Amniotic stem cell (primary cell): ENCODE measurements around the gene ZRSR2.
"Not testable (repeated sequence)": the region's sequence is repeated elsewhere in the genome, so short reads cannot be mapped to it uniquely, and the experiment has no call there.

Experiments used
- DNase-seq: peaks from one replicate; lab custom pipeline; 2025; lab: John Stamatoyannopoulos, UW

Gene ZRSR2

GRCh38 chrX:15797707-15798106 is 7.4 kb downstream of the ZRSR2 start:
- DNase-seq = no peak

DNA sequence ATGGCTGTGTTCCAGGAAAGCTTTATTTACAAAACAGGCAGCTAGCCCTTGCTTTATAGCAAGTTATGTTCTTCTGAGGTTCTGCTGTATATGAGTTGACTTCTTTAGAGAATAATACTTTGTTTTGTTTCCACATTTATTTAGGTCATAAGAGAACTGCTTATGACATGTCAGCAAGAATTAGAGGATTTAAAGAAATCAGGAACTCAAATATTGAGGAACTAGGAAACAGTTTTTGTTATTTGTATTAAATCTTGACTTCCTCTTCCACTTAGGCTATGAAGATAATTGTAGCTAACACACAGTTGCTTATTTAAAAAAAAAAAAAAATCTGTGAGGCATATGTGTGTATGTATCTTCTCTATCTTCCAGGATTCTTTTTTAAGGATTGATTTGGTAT is 14.3 kb downstream of the ZRSR2 start:
- no peak for DNase-seq

GRCh38 chrX:15808254-15808653 is 18.0 kb downstream of the ZRSR2 start:
- DNase-seq = no peak

GRCh38 chrX:15812192-15812938 is 22.1 kb downstream of the ZRSR2 start:
- no peak for DNase-seq

- DNase-seq = no peak
Observed at GRCh38 chrX:15813416-15813815, 23.1 kb downstream of the ZRSR2 start.

DNA sequence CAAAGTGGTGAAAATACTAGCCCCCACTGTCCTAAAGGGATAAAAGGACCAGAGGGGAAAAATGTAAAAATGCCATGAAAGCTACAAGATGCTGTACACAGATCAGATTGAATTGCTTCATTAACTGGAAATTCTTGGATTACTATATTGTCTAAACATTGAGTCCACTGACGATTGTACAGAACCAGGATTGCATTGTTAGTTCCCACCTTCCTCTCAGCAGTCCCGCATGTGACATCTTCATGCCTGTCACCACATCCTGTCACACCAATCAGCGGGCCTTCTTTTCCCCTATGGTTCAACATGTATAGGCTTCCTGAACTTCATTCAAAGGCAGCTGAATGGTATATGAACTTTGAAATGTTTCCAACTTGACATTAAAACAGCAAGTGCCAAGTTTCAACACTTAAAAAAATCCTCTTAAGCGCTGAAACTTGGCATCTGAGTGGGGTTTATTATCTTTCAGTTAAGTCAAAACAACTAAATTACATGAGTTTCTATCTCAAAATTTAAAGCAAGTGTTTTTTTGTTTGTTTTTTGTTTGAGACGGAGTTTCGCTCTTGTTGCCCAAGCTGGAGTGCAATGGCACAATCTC is 24.6 kb downstream of the ZRSR2 start:
- DNase-seq = no peak

DNA sequence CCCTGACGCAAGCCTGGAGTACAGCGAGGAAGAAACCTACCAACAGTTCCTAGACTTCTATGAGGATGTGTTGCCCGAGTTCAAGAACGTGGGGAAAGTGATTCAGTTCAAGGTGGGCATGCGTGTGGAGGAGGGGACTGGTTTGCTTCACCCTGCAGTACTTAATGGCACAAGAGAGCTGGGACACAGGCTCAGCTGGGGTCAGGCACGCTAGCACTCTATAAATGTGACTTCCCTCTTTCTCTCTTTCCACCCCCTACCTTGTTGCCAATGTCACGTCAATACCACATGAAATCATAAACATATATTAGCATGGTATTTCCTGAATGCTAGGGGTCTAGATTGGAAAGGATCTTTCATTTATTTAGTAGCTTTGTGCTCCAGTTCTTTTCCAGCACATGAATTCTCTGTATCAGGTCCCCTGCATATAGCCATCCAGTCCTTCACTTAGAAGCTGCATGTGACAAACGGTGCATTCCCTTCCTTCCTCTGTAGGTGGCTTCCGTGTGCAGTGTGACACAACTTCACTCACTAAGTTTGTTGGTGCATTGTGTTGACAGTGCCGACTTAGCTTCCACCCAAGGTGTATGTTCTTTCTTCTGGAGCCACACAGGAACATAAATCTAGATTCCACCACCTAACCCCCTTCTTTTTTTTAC is 25.6 kb downstream of the ZRSR2 start:
- no peak for DNase-seq

GRCh38 chrX:15816438-15816809 is 26.1 kb downstream of the ZRSR2 start:
- no peak for DNase-seq

DNA sequence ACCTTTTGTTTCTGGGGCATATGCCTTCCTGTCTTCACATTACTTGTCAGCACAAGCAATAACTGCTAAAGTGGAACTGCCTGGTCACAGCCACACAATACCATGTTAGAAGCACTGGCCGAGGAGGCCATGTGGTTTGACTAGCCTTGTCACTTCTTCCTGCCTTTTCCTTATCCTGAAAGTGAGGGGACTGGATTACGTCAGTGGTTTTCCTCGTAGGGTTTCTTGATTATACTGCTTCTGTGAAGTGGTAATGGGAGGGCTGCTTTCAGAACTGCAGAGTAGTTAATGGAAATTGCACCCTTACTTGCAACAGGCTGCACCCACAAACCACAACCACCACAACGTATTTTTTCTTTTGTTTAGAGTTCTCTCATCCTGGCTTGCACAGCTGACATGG is 26.6 kb downstream of the ZRSR2 start:
- DNase-seq = no peak

DNA sequence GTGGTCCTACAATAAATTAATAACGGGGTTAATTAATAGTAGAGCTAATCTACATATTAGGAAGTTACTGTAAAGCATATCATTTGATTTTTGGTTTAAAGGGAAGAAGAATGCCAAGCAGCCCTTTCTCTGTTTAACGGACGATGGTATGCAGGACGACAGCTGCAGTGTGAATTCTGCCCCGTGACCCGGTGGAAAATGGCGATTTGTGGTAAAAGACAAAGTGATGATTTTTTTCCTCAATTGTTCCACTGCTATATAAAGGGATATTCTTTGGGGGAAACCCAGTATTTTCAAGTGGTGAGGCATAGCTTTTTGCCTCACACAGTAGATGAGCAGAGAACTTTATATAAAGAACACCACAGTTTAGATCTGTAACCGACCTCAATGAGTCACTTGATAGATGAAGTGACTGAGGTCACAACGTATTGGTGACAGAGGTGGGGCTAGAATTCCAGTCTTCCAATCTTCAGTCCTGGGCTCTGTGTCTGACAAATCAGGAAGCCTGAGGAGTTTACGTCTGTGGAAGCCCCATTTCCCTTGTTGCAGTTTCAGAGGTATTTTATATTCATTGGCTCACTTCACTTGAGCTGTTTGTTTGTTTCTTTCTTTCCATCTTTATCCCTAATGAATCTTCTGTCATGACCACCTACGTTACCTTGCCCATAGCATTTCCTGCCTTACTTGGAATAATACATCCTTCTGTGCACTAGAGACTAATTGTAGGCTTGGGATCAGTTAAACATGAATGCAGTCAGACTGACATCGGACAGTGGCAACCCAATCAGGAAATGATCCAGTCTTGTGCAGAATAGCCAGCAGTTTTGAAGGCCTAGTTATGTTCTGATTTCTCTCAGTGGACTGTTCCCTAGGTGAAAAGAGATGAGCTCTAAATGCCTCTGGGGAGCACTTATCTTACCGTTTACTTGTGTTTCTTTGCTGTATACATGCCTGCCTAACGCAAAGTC is 30.1 kb downstream of the ZRSR2 start:
- DNase-seq = no peak

DNA sequence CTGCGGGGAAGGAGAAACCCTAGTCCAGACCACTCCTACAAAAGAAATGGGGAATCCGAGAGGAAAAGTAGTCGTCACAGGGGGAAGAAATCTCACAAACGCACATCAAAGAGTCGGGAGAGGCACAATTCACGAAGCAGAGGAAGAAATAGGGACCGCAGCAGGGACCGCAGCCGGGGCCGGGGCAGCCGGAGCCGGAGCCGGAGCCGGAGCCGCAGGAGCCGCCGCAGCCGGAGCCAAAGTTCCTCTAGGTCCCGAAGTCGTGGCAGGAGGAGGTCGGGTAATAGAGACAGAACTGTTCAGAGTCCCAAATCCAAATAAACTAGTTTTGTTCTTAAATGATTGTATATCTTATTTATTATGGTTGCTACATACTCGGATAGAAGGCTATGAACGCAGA is 32.6 kb downstream of the ZRSR2 start:
- no peak for DNase-seq

DNA sequence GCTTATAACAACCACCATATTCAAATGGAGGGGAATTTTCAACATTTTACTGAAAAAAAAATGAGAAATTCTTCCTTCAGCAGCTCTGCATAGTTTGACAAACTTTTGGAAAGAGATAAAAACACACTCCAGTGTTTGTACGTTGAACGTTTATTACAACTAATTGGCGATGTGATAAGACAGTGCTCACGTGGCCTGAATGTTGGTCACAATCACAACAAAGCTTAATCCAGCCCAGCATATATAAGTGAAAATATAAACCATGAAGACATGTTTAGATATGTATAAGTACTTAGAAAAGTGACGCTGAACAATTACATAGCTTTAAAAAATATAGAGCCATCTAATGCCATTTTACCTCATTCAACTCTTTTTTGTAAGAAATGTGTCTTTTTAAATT is 35.7 kb downstream of the ZRSR2 start:
- DNase-seq = no peak

DNA sequence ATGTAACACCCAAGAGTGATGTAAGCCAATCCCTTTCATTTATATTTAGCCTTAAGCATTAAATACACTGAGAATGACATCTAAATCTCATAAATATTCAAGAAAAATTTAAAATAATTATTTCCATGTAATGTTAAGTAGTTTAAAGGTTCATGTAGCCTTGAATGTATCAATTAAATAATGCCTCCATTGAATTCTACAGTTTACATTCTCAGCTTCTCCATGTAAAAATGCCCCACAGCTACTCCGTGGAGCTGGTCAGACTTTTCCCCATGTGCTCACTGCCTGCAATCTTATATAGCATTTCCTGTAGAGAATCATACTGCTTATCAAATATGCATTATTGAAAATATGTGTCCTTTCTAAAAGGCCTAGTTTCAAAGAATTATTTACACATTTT is 38.9 kb downstream of the ZRSR2 start:
- DNase-seq = no peak

GRCh38 chrX:15831347-15831746 is 41.1 kb downstream of the ZRSR2 start:
- not testable (repeated sequence) for DNase-seq

- DNase-seq = no peak
Observed at GRCh38 chrX:15834053-15834452, 43.8 kb downstream of the ZRSR2 start.

GRCh38 chrX:15834827-15835595 is 44.7 kb downstream of the ZRSR2 start:
- no peak for DNase-seq

GRCh38 chrX:15838017-15838416 is 47.7 kb downstream of the ZRSR2 start:
- DNase-seq = no peak

- no peak for DNase-seq
Observed at GRCh38 chrX:15841853-15842516, 51.7 kb downstream of the ZRSR2 start.

- no peak for DNase-seq
Observed at GRCh38 chrX:15843960-15844359, 53.7 kb downstream of the ZRSR2 start.

- no peak for DNase-seq
Observed at GRCh38 chrX:15848576-15848975, 58.3 kb downstream of the ZRSR2 start.

DNA sequence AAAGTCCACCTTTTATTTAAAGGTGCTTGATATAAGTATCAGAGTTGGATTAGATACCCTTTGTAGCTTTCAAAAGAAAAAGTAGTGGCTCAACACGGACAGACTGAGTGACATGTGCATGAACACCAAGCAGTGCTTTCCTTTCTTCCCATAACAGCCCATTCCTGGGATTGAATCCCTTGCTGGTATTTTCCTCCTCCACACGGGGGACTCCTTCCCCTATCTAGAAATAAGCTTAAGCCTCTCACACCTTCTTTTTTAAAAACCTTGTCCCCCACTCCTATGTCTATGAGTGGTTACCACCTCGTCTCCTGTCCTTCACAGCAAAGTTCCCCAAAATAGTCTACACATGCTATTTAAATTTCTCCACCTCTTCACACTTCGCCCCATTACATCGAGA is 59.3 kb downstream of the ZRSR2 start:
- DNase-seq = no peak
